Measurements from ENCODE around the gene PSEN2. TPM values are rescaled to one million over a fixed set of nuclear protein-coding genes. Genes with fewer than 3 reads are reported as not detected.

The PSEN2 gene
- total and polyA plus RNA-seq, 2 donors: 4.3 to 7.5 TPM

DNA sequence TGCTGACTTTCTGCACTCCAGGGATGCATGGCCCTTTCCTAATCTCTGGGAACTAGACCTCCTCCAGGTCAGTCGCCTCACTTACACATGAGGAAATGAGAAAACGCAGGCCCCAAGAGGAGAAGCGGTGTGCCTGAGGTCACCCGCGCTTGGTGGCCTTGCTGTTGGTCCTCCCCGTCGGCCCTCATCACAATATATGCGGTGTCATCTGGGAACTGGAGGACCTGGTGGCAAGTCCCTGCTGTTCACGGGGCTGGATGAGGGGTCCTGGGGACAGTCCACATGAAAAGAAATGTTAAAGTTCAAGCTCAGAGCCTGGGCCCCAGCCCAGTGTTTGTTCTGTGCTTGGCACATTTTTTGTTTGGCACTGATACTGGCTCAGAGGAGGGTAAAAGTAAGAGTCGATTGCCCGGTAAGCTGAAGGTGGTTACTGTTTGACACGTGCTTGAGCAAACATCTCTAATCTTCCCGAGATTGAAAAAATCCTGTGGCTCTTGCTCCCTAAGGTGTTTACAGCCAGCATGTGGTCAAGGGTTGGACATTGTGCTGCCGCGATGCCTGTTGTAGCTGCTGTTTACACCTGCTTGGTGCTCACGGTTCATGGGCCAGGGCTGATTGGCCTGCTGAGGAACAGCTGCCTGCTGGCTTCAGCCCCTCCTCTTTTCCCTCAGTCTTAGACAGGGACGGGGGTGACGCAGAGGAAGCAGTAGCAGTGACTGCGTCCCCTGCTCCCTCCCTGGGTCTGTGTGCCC, 74.9 kb downstream of the PSEN2 start:
- no peaks in the 10 kb centered on the region for H3K9me3 ChIP-seq (ENCODE audit: control insufficient read depth in 2 of 2, insufficient read depth in 1 of 2, low read length in 1 of 2)
- H3K4me1 ChIP-seq (ENCODE audit: control insufficient read depth in 2 of 2, insufficient read depth in 2 of 2, low read length in 2 of 2): peaks cover 11 to 18% of the 10 kb centered on the region in 2 donors
- no peak overlapping the region for H3K4me3 ChIP-seq (ENCODE audit: low read length in 2 of 2)
- WGBS: 91% methylated on average over 19 of the region's 19 CpGs
- H3K27me3 ChIP-seq (ENCODE audit: control insufficient read depth in 2 of 2, insufficient read depth in 1 of 2, low read length in 1 of 2): no peaks in the 10 kb centered on the region
- peaks cover 0 to 3% of the 10 kb centered on the region in 2 donors for H3K36me3 ChIP-seq (ENCODE audit: control insufficient read depth in 2 of 2, insufficient read depth in 2 of 2, low read length in 1 of 2)
- H3K27ac ChIP-seq (ENCODE audit: low read depth in 1 of 2, low read length in 1 of 2): no peak overlapping the region
- DNase-seq (ENCODE audit: low read depth in 6 of 9, low spot score in 9 of 9): no peak

Other genes with a start within 250 kb of the PSEN2 start
- 22.7 TPM for gene ITPKB, start 131.3 kb upstream of the PSEN2 start, total RNA-seq
- gene ITPKB, start 131.3 kb upstream of the PSEN2 start, polyA plus RNA-seq: 32.0 TPM
- gene COQ8A, start 69.7 kb downstream of the PSEN2 start, total RNA-seq: 16.8 TPM
- gene COQ8A, start 69.7 kb downstream of the PSEN2 start, polyA plus RNA-seq: 47.1 TPM

All from thymus (tissue), 11 donors.